ENCODE measurements around the gene RHOF.

GRCh38 chr12:121729021-121729420 is 64.5 kb downstream of the RHOF start:
- no peak for TF ChIP-seq CTCF (IDR thresholded peaks at IDR 0.05)
- no peak for TF ChIP-seq POLR2A (IDR thresholded peaks at IDR 0.05)

Measured in heart left ventricle (tissue), 13 donors.